ENCODE measurements around the gene CERK.

DNA sequence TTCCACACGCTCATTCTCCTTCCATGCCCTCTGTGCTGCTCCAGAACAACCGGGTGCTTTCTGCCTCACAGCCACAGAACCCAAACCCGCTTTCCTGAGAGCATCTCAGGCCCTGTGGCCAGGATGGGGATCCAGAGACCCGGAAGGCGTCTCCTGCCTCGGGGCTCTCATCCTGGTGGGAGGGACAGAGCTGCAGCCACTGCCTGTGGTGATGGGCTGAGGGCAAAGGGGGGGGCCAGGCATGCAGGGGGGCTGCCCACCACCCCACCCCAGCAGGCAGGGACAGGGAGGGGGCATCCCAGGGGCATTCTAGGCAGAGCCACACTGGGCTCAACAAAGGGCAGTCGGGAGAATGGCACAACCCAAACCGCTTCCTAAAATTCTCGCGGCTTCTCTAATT lies 41.4 kb downstream of the CERK start:
- no peak for TF ChIP-seq POLR2AphosphoS5 (IDR thresholded peaks at IDR 0.05)
- TF ChIP-seq CTCF (IDR thresholded peaks at IDR 0.05), result no peak
